Cardiac fibroblast (primary cell): ENCODE measurements around the gene GNG7.
A peak's percentile ranks its signal among the peaks of the same experiment; 100 is the strongest.
"Not testable (repeated sequence)": the region's sequence is repeated elsewhere in the genome, so short reads cannot be mapped to it uniquely, and the experiment has no call there.

ENCODE experiments used
- DNase-seq, 2 donors: peaks; one replicate each; pipeline versions ENCODE4 v3.0.0 to v3.0.0-alpha.2; 2010; ENCODE audit warnings: low read depth in 2 of 2
- H3K4me3 ChIP-seq, 2 donors: replicated peaks in 1 of 2; 1 replicate in 1 of 2; 2 replicates in 1 of 2; pipeline ENCODE4 v1.5.1; 2011; ENCODE audit warnings: low read depth in 2 of 2, low read length in 2 of 2, mild to moderate bottlenecking in 2 of 2, moderate library complexity in 1 of 2
- TF ChIP-seq, protein P1 (sequence below): IDR thresholded peaks from one replicate; pipeline ENCODE4 v1.5.1; 2011; ENCODE audit warnings: low read depth, mild to moderate bottlenecking, low read length, inconsistent platforms

GNG7 gene

DNA sequence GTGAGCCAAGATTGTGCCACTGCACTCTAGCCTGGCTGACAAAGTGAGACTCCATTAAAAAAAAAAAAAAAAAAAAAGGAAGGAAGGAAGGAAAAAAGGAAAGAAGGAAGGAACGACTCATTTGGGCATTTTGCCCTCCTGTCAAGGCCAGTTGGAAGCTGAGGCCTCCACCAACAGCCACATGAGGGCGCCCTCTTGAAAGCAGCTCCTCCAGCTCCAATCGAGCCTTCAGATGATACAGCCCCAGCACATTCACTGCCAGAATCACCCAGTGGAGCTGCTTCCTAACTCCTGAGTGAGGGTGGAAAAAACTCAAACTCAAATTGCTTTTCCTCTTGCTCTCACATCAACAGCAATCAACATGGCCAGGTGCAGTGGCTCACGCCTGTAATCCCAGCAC lies 40.9 kb downstream of the GNG7 start:
- TF ChIP-seq, protein P1, sequence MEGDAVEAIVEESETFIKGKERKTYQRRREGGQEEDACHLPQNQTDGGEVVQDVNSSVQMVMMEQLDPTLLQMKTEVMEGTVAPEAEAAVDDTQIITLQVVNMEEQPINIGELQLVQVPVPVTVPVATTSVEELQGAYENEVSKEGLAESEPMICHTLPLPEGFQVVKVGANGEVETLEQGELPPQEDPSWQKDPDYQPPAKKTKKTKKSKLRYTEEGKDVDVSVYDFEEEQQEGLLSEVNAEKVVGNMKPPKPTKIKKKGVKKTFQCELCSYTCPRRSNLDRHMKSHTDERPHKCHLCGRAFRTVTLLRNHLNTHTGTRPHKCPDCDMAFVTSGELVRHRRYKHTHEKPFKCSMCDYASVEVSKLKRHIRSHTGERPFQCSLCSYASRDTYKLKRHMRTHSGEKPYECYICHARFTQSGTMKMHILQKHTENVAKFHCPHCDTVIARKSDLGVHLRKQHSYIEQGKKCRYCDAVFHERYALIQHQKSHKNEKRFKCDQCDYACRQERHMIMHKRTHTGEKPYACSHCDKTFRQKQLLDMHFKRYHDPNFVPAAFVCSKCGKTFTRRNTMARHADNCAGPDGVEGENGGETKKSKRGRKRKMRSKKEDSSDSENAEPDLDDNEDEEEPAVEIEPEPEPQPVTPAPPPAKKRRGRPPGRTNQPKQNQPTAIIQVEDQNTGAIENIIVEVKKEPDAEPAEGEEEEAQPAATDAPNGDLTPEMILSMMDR: no peak
- peak in 1 of 2 donors; percentile 25 for DNase-seq
- H3K4me3 ChIP-seq: no peak overlapping the region

DNA sequence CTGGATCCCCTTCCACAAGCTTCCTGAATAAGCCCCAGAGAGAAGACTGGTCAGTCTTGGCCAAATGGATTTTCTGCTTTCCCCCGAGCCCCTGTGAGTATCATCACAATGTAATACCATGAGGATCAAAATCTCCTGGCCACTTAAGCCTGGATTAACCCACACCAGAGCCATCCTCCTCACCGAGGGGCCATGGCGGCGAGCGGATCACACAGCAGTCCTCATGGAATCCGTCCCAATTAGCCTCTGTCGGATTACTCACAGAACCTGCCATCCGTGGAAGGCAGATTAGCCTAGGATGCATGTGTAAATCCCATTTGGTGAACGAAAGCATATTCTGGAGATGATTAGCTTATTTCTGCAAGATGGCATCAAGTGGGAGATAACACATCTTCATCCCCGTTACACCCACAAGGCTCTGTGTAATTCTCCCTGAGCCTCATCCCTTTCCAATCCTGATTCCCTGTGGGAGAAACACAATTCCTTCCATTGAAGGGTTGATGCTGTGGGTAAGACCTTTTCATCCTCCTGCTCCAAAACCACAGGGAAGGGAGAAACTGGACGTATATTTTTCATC lies 42.5 kb downstream of the GNG7 start:
- H3K4me3 ChIP-seq: no peak overlapping the region
- DNase-seq: no peak
- TF ChIP-seq, protein P1: no peak

DNA sequence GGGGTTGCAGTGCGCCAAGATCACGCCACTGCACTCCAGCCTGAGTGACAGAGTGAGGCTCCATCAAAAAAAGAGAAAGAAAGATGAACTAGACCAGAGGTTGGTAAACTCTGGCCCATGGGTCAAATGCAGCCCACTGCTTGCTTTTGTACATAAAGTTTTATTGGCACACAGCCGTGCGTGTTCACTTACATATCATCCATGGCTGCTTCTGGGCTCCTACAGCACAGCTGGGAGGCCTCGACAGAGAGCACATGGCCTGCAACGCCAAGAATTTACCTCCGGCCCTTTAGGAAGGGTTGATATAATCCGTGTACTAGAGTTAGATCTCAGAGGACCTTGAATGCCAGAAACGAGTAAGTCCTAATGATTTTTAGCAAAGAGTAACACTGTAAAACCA lies 46.0 kb downstream of the GNG7 start:
- no peak overlapping the region for H3K4me3 ChIP-seq
- no peak for DNase-seq
- TF ChIP-seq, protein P1: no peak

DNA sequence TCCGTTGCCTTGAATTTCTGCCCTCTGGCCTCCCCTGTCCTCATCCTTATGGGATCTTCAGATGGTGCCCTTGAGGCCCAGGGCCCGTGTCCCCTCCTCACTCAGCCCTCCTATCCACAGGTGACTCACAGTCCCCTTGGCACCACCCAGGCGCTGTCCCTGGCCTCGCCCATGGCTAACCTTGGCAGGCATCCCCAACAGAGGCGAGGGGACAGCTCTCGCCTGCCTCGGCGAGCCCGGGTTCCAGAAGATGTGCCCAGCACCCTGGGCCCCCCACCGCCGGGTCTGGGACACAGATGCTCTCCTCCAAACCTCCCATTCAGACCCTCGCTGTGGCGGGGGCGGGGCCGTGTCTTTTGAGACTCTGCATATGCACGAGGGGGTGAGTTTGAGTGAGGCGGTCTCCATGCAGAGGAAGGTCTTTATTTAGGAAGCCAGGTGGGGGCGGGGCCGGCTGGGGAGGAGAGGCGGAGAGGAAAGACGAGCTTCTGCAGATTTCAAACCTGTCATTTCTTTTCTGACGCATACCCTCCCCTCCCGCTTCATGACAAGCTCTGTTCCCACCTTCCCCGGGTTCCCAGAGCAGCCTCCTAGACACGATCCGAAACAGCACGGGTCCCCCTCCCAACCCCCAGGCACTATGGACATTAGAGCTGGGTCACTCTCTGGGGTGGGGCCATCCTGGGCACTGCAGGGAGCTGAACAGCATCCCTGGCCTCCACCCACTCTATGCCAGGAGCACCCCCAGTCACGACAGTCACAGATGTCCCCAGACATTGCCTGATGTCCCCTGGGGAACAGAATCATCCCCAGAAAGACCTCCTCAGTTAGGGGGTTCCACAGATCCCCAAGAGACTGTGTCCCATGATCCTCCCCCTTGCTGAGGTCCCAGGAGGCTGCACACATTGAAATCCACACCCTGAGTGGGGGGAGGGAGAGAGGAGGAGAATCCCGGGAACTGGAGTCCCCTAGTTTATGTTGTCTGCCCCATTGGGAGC lies 48.5 kb downstream of the GNG7 start:
- TF ChIP-seq, protein P1: no peak
- no peak overlapping the region for H3K4me3 ChIP-seq
- no peak for DNase-seq

DNA sequence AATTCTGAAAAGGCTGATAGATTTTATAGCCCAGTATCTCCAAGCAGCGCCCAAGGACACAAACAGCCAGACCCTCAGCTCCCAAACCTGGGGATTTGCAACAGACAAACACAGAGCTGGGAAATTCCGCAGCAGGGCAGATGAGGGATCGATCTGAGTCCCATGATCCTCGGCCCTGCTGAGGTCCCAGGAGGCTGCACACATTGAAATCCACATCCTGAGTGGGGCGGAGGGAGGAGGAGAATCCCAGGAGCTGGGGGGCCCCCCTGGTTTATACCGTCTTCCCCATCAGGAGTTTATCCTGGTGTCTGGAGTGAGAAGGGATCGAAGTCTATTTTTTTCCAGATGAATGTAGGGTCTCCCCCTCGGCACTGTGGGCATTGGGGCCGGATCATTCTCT lies 49.3 kb downstream of the GNG7 start:
- DNase-seq: no peak
- TF ChIP-seq, protein P1: no peak
- no peak overlapping the region for H3K4me3 ChIP-seq

DNA sequence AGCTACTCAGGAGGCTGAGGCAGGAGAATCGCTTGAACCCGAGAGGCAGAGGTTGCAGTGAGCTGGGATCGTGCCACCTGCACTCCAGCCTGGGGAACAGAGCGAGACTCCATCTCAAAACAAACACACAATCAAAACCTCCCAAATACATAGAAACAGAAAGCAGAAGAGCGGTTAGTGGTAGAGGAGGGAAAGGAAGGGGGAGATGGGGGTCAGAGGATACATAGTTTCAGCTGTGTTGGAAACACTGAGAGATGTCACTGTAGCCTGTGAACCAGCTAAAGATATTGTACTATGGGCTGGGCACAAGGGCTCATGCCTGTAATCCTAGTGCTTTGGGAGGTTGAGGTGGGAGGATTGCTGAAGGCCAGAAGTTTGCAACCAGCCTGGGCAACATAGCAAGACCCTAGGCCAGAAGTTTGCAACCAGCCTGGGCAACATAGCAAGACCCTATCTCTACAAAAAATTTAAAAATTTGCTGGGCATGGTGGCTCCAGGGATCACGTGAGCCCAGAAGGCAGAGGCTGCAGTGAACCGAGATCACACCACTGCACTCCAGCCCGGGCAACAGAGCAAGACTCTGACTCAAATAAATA lies 49.9 kb downstream of the GNG7 start:
- TF ChIP-seq, protein P1: no peak
- H3K4me3 ChIP-seq: no peak overlapping the region
- DNase-seq: no peak

DNA sequence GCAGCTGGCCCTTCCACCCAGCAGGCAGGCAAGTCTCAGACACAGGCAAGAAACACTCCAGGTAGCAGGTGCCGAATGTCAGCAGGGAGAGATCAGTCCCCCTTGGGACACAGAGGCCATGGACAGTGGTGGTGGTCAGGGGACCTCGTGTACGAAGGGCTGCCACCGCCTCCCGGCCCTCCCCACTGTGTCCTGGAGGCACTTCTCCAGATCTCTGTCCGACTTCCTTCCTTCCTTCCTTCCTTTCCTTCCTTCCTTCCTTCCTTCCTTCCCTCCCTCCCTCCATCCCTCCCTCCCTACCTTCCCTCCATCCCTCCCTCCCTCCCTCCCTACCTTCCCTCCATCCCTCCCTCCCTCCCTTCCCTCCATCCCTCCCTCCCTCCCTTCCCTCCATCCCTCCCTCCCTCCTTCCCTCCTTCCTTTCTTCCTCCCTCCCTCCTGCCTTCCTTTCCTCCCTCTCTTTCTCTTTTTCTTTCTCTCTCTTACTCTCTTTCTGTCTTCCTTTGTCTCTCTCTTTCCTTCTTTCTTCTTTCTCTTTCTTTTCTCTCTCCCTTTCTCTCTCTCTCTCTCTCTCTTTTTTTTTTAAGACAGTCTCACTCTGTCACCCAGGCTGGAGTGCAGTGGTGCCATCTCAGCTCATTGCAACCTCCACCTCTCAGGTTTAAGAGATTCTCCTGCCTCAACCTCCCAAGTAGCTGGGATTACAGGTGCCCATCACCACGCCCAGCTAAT lies 51.3 kb downstream of the GNG7 start:
- not testable (repeated sequence) for H3K4me3 ChIP-seq, DNase-seq
